Measurements from ENCODE around the gene SLIT3.

DNA sequence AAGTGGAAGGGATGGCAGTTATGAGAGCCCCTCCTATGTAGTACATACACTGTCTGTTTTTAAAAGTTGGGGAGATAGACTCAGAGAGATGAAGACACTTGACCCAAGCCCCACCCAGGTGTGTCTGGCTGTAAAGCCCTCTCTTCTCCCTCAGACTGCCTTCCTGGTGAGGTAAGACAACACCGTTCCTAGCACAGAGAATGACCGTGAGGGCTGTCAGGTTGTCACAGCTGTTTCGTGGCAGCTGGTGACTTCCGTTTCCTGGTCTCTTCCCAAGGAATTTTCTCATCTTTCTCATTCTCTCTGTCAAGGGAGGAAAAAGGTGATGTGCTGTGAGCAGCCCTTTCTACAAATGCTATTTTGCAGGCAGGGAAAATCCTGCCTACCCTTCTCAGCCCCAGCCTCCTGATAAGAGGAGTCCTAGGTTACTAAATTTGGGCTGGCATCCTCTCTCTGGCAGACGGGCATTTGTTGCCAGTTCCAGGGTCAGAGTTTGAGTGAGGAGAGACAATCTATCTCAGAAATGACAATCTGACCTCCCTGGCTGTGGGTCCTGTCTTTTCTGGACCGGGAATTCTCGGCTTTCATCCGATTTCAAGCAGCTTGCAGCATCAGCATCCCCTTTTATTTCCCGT lies 458.3 kb downstream of the SLIT3 start:
- TF ChIP-seq, protein P1, sequence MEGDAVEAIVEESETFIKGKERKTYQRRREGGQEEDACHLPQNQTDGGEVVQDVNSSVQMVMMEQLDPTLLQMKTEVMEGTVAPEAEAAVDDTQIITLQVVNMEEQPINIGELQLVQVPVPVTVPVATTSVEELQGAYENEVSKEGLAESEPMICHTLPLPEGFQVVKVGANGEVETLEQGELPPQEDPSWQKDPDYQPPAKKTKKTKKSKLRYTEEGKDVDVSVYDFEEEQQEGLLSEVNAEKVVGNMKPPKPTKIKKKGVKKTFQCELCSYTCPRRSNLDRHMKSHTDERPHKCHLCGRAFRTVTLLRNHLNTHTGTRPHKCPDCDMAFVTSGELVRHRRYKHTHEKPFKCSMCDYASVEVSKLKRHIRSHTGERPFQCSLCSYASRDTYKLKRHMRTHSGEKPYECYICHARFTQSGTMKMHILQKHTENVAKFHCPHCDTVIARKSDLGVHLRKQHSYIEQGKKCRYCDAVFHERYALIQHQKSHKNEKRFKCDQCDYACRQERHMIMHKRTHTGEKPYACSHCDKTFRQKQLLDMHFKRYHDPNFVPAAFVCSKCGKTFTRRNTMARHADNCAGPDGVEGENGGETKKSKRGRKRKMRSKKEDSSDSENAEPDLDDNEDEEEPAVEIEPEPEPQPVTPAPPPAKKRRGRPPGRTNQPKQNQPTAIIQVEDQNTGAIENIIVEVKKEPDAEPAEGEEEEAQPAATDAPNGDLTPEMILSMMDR (IDR thresholded peaks at IDR 0.05): no peak
- TF ChIP-seq POLR2A (IDR thresholded peaks at IDR 0.05): no peak
- no peak for TF ChIP-seq EP300 (IDR thresholded peaks at IDR 0.05)
- no peak for TF ChIP-seq POLR2AphosphoS5 (IDR thresholded peaks at IDR 0.05)

All from suprapubic skin (tissue), 4 donors.